ENCODE measurements around the gene STK4.

GRCh38 chr20:45124365-45124764, 158.1 kb downstream of the STK4 start, which contains the start of gene WFDC12:
- TF ChIP-seq, protein P1, sequence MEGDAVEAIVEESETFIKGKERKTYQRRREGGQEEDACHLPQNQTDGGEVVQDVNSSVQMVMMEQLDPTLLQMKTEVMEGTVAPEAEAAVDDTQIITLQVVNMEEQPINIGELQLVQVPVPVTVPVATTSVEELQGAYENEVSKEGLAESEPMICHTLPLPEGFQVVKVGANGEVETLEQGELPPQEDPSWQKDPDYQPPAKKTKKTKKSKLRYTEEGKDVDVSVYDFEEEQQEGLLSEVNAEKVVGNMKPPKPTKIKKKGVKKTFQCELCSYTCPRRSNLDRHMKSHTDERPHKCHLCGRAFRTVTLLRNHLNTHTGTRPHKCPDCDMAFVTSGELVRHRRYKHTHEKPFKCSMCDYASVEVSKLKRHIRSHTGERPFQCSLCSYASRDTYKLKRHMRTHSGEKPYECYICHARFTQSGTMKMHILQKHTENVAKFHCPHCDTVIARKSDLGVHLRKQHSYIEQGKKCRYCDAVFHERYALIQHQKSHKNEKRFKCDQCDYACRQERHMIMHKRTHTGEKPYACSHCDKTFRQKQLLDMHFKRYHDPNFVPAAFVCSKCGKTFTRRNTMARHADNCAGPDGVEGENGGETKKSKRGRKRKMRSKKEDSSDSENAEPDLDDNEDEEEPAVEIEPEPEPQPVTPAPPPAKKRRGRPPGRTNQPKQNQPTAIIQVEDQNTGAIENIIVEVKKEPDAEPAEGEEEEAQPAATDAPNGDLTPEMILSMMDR (IDR thresholded peaks at IDR 0.05), result no peak
- TF ChIP-seq POLR2A (IDR thresholded peaks at IDR 0.05), result no peak

Data from Peyer's patch (tissue), 4 donors.